SH-SY5Y (cell line): ENCODE results near the gene CALML5.

Experiments used
- GATA2 ChIP-seq: IDR thresholded peaks from 2 replicates; pipeline ENCODE4 v1.6.1; 2011; ENCODE audit warnings: mild to moderate bottlenecking, low read depth, low read length
- GATA3 ChIP-seq: IDR thresholded peaks from 2 replicates; pipeline ENCODE4 v1.6.1; 2011; ENCODE audit warnings: low read depth, mild to moderate bottlenecking, low read length, moderate library complexity

Gene CALML5

DNA sequence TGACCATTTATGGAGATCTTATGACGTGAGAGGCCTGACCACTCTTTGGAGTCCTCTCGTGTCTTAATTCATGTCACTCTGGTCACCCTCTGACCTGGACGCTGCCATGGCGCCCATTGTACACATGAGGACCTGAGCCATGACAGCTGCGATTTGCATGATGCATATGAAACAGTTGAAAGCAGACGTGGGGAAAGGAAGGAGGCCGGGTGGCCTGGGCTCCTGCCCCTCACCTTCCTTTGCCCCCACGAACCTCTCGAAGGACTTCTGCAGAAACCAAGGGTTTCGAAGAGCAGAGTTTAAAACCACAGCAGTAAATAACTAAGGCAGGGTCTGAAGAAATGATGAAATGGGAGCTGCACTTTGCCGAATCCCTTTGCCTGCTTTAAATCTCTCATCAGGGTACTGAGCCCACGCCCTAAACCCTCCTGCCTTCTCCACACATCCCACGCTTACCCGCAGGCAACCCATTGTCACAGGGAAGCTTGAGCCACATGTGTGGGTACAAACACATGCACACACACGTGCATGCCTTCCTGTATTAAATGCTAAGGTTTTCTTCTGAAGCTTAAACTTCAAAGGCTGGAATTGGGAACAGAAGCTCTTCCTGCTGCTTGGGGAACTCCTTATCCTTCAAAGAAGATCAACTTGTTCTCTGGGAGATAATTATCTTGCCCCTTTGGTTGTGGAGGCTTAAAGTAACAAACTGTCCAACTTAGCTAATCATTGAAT is 13.7 kb upstream of the CALML5 start:
- no peak for TF ChIP-seq GATA3
- TF ChIP-seq GATA2 = no peak

DNA sequence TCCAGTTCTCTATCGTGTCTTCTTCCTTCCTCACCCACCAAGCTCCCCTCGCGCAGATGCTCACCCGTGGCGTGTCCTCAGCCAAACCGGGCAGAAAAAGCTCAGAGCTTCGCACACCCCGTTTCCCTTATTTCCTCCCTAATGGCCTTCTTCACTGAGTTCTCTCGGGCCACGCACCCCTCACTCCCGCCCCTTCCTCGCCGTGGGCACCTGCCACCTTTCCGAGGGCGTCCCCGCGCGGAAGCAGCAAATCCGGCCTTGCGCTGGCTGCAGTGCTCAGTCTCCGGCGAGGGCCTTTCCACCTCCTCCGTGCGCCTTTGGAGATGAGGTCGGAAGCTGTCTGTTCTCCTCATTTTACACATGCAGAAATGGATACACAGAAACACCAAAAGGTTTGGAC is 13.0 kb upstream of the CALML5 start:
- no peak for TF ChIP-seq GATA2
- no peak for TF ChIP-seq GATA3

DNA sequence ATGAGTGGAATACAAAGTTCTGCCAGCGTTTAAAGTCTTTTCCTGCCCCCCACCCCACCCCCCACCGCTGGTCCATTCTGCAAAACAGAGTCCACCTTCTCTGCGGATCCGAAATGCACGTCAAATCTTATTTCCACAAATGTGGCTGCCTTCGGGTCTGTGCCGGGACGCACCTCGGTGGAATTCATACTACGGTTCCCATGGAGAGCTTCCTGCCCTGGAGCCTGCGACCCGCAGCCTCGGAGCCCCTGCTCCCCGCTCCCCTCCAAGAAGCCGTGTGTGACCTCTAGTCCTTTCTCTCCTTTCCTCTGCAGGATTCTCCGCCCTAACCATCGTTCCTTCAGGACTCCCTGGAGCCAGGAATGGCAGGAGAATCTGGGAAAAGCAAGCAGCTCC is 12.5 kb upstream of the CALML5 start:
- TF ChIP-seq GATA3 (no peak), GATA2 (no peak)

DNA sequence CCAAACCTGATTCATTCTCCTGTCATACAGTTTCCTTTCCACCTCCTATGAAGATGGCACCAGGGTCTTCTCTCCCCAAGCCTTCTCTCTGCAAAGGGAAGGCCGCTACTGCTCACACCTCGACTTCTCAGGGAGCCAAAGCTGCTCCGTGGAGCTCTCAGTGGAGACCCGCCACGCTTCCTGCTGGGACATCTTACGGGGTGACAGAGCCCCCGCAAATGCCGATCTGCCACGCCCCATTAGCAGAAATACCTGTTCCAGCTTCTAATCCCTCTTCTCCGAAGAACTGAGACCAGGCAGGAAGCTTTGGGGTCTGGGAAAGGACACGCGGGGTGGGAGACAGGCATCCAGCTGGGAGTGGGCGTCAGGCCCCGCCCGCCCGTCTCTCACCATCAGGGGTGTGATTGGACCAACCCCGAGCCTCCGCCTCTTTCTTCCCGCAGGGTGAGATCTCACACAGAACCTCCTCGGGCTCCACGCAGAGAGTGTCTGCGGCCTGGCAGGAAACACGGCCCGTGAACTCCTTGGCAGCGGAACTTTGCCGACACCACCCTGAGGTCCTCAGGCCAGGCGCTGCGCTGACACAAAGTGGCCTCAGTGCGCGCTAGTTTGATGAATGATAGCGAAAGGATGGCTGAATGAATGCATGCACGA is 12.0 kb upstream of the CALML5 start:
- TF ChIP-seq GATA3 = no peak
- TF ChIP-seq GATA2 = no peak

DNA sequence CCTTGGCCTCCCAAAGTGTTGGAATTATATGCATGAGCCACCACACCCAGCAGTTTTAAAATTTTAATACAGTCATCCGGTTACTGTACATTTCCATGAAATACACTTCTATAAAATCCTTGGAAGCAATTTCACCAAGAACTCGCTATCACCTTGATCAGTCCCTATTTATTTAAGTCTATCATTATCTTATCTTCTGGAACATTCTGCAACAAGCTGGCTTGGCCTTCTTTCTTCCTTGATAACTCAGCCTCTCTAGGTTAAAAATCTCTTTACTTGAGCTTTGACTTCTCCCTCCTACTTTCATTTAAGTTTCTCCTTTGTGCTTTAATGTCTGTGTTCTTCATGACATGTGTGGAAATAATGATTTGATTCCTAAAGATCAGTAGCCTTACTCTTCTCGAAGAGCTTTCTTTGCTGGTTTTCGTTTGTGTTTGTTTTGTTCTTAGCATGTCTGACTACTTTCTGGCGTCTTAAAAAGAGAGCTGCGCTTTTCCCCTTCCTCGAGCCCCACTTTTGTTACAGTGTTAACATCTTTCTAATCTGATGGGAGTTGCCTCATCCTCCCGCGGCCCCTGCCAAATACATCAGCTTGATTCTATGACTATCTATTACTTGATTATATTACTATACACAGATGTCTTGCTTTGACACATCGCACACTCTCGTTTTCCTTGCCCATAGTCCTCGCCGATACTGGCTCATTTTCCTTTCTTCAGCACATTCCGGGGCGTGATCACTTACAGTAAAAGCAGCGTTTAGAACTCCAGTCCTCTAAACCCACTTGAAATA is 11.1 kb upstream of the CALML5 start:
- TF ChIP-seq GATA2 = no peak

DNA sequence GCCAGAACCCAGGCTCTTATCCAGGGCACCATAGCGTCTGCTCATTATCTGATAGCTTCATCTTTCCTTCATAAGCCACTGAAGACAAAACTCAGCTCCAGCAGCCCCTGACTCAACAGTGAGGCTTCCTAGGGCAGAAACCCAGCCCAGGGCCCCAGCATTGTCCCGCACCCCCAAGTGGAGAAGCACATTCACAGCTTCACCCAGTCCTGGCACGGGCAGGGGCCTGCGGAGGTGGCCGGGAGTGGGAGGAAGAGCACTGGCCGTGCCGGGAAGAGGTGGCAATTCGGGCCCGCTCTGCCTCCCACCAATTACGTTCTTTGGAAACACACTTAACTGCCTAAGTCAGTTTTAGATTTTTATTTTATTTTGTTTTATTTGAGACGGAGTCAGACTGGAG is 10.3 kb upstream of the CALML5 start:
- TF ChIP-seq GATA3 (no peak), GATA2 (no peak)

DNA sequence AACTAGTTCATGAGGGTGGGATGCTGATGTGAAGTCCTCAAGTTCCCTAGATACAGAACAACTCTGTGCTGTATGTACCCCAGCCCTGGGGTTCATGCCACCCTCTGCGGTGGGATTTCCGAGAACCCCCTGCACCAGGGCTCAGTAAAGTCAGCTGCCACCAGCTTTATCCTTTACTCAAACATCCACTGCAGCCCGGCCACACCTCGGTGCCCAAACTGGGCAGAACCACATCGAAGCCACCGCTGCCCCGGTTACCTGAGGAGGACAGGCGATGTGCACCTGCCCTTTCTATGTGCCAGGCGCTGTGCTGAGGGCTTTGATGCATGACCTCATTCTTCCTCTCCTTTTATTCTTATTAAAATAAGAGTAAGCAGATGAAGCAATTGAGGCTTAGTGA is 9.9 kb upstream of the CALML5 start:
- TF ChIP-seq GATA2 (no peak), GATA3 (no peak)

DNA sequence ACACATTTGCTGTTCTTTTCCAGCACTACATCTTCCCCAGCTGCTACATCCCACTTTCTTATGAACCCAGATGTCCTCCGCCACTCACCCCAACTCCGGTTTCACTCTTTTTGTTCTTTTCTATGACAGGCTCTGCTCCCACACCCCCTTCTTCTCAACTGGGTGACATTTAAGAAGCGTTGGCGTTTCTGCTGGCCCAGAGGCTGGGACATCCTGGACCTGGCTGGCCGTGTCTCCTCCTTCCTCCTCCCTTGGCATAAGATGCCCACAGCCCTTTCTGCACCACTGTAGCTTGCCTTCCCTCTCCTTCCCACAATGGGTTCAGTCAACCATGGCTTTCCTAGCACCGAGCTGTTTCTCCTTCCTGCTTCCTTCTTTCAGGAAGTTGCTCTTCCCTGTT is 9.4 kb upstream of the CALML5 start:
- TF ChIP-seq GATA3 = no peak
- TF ChIP-seq GATA2 = no peak

DNA sequence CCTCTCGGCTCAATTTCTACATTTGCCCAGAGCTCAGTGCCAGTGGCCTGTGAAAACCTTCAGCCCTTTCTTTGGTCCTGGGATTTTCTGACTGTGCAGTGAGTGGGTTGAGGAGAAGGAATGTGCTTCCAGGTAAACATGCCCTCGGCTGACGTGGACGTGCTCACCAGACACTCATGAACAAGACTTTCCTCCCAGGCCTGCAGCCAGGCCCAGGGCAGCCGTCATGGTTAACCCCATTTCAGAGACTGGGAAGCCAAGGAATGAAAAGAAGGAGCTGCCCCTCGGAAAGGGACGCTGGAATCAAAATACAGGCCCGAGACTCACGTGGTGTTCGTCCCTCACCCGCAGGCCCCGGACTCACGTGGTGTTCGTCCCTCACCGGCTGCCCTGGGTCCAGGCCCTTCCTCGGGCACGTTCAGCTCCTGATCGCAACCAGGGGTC is 8.8 kb upstream of the CALML5 start:
- TF ChIP-seq GATA2 = no peak
- no peak for TF ChIP-seq GATA3

DNA sequence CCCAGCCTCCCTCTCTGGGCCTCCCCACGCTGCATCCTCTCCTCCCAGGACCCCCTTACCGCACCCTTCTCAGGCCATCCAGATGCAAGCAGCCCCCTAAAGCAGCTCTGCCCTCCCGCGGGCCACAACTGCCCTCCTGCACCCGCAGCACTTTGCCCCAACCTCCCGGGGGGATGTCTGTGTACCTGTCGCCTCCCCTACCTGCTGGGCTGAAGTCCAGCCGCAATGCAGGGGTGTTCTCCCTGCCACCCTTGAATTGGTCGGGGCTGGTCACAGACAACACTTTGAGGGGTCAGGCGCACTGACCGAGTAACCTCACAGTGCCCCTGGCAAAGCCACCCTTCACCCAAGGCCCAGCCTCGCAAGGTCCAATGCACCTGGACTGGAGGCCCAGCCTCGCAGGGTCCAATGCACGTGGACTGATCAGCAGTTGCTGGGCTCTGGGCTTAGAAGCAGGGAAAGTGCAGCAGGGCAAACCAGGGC is 8.3 kb upstream of the CALML5 start:
- TF ChIP-seq GATA3 (no peak), GATA2 (no peak)

DNA sequence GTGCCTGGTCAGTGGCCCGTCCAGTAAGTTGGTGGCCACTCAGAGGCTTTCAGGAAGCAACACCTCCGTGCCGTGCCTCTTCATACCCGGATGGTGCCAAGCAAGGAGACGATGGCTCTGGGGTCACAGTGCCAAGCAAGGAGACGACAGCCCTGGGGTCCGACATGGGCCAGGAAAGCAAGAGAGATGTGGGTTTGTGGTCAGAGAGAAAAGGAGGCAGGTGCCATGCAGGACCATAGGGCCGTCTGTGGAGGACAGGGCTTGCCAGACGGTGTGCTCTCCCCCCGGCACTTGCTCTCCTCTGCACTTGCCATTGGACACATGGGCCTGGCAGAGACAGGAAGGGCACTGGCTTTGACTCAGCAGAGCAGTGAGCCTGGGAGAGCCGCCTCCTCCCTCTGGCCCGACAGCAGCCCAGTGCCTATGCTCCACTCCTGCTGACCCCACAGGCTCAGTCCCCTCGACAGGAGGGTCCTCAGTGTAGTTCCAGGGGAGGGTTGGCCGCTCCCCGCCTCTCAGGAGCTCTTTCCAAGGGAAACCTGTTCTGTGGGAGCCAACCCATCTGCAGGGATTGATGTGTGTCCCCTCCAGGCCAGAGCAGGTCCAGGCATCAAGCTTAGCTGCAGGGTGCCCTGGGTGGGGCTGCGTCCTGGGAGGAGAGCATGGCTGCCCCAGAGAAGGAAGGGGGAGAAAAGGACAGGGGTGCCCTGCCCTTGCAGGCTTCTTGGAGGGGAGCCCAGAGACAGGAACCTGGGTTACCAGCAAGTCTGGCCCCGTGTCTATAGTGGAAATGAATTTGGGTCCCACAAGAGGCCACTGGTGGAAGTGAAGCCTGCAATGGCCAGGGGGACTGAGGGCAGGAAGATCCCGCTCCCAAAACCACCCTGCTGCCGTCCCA is 7.6 kb upstream of the CALML5 start:
- TF ChIP-seq GATA2 (no peak), GATA3 (no peak)

DNA sequence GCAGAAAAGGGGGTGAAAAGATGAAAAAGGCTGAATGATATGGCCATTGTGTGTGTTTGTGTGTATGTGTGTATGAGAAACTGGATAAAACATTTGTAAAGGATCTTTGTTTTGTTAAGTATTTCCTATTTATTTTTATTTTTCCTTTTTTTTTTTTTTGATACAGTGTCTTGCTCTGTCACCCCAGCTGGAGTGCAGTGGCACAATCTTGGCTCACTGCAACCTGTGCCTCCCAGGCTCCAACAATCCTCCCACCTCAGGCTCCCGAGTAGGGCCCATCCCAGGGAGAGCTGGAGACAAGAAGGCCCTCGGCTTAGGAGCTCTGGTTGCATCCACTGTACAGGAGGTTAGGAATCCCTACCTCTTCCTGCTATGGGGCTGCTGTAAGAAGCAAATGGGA is 6.9 kb upstream of the CALML5 start:
- no peak for TF ChIP-seq GATA2
- no peak for TF ChIP-seq GATA3

DNA sequence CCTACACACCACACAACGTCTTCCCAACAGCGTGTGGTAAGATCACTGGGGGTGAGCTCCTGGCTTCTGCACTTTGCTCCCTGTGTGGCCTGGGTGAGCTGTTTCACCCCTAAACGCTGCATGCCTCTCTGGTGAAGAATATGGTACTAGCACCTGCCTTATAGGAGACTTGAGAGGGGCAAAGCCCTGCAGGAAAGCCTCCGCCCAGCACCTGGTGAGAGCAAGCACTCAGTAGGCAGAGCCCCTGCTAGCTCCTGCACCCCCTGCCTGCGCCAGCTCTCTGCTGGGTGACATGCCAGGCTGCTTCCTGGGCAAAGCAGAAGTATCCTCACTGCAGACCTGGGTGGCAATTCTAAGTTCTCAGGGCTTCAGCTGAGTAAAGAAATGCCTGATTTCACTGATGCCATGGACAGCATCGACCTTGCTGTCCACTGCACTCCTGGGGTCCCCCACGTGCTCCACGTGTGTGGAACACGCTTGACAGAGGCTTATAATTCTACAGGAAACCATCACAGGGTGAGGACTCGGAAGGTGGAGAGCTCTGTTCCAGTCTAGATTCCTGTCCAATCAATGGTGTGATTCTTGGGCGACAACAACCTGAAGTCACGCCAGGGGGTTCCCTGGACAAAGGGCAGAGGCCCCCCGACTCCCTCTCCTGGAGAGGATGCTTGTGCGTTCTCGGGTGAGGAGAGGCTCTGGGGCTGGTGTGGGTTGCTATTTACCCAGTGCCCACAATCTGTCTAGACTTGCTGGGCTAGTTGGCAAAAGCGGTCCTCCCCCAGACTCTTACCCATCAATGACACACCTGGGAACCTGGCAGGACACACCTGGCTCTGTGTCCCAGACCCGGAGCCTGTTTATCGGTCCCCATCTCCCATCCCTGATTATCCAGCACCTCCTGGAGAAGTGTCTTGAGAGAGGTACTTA is 5.0 kb upstream of the CALML5 start:
- no peak for TF ChIP-seq GATA3
